Measurements from ENCODE around the gene SYVN1. TPM values are rescaled to one million over a fixed set of nuclear protein-coding genes. Genes with fewer than 3 reads are reported as not detected.

SYVN1 gene
- polyA plus RNA-seq, 1 of the 3 experiments (the other 2 are of a cell fraction) = 31.9 TPM

- H2AFZ ChIP-seq (ENCODE audit: low read depth) = peak overlapping the region; percentile 29; the same call in 1 of the 2 replicates
- TF ChIP-seq EP300 (IDR thresholded peaks at IDR 0.05; ENCODE audit: borderline replicate concordance in 1 of 2, low read depth in 1 of 2, low read length in 1 of 2) = no peak
- TF ChIP-seq PBX3 (IDR thresholded peaks at IDR 0.05) = no peak
- TF ChIP-seq GATA2 (CRISPR knock-in tag; IDR thresholded peaks at IDR 0.05) = no peak
- no peak for TF ChIP-seq SIN3A (IDR thresholded peaks at IDR 0.05; ENCODE audit: borderline replicate concordance, low read depth, low read length)
- no peak for TF ChIP-seq USF2 (IDR thresholded peaks at IDR 0.05; ENCODE audit: borderline replicate concordance, low read depth, low read length)
- TF ChIP-seq MAX (IDR thresholded peaks at IDR 0.05; ENCODE audit: low read depth) = no peak
- no peak for TF ChIP-seq ZBTB33 (IDR thresholded peaks at IDR 0.05; ENCODE audit: borderline replicate concordance, low read depth)
- TF ChIP-seq JUND (IDR thresholded peaks at IDR 0.05) = no peak
- no peak for TF ChIP-seq RCOR1 (IDR thresholded peaks at IDR 0.05; ENCODE audit: low read length)
- no peak for TF ChIP-seq FOSL2 (IDR thresholded peaks at IDR 0.05; ENCODE audit: borderline replicate concordance, low read depth)
- no peak for TF ChIP-seq ELF1 (IDR thresholded peaks at IDR 0.05)
- no peak for TF ChIP-seq MEF2A (IDR thresholded peaks at IDR 0.05; ENCODE audit: borderline replicate concordance, low read depth)
- no peak for TF ChIP-seq REST (IDR thresholded peaks at IDR 0.05; ENCODE audit: low read depth, low read length)
- TF ChIP-seq FOXJ3 (CRISPR knock-in tag; IDR thresholded peaks at IDR 0.05) = no peak
- TF ChIP-seq TEAD4 (IDR thresholded peaks at IDR 0.05; ENCODE audit: borderline replicate concordance, insufficient read depth) = no peak
- no peak for TF ChIP-seq USF1 (IDR thresholded peaks at IDR 0.05; ENCODE audit: borderline replicate concordance, low read depth)
- no peak for TF ChIP-seq NFIC (IDR thresholded peaks at IDR 0.05; ENCODE audit: borderline replicate concordance)
- TF ChIP-seq IRF3 (IDR thresholded peaks at IDR 0.05; ENCODE audit: low read depth, low read length) = no peak
- no peak for TF ChIP-seq CTCF (IDR thresholded peaks at IDR 0.05)
- POLR2A ChIA-PET = no interaction called here
These were observed 17.8 kb upstream of the SYVN1 start for GRCh38 chr11:65152122-65152521.

More at GRCh38 chr11:65152122-65152521, 17.8 kb upstream of the SYVN1 start:
- H3K4me3 ChIP-seq (ENCODE audit: low read depth in 2 of 2, low read length in 1 of 2) = no peak overlapping the region
- H3K4me2 ChIP-seq = no peak overlapping the region; the same call in 1 of the 2 replicates
- peaks cover 14% of the 10 kb centered on the region for H3F3A ChIP-seq (replicated peaks; ENCODE audit: insufficient read depth)
- CTCF ChIA-PET = interaction anchor here (0.7 to 1.1 kb wide), 3 partner anchors 35 to 314 kb away, joined by 3 to 4 read pairs (median 3); partner anchors contain the start of gene ZNHIT2
- no peaks in the 10 kb centered on the region for H3K36me3 ChIP-seq (replicated peaks in 1 of 2; ENCODE audit: control insufficient read depth in 1 of 2, insufficient read depth in 2 of 2, low read length in 1 of 2)
- H3K27me3 ChIP-seq (ENCODE audit: insufficient read depth) = no peaks in the 10 kb centered on the region
- no peak overlapping the region for H3K27ac ChIP-seq (ENCODE audit: low read depth in 2 of 2, low read length in 1 of 2)
- DNase-seq = no peak
- WGBS (ENCODE audit: low lambda C conversion rate) = 46% methylated on average over 2 of the region's 2 CpGs
- H3K9ac ChIP-seq = no peak overlapping the region
- no peaks in the 10 kb centered on the region for H3K79me2 ChIP-seq (ENCODE audit: insufficient read depth)
- H3K9me2 ChIP-seq = no peaks in the 10 kb centered on the region
- no peaks in the 10 kb centered on the region for H4K20me1 ChIP-seq (ENCODE audit: insufficient read depth)
- H3K4me1 ChIP-seq (ENCODE audit: control insufficient read depth in 1 of 2, insufficient read depth in 2 of 2, low read depth in 1 of 2, low read length in 1 of 2) = peaks cover 11% of the 10 kb centered on the region in 2 experiments; a peak in 2 of 4 replicates
- no peaks in the 10 kb centered on the region for H3K9me3 ChIP-seq
